ENCODE data around the gene RFNG.

The RFNG gene

DNA sequence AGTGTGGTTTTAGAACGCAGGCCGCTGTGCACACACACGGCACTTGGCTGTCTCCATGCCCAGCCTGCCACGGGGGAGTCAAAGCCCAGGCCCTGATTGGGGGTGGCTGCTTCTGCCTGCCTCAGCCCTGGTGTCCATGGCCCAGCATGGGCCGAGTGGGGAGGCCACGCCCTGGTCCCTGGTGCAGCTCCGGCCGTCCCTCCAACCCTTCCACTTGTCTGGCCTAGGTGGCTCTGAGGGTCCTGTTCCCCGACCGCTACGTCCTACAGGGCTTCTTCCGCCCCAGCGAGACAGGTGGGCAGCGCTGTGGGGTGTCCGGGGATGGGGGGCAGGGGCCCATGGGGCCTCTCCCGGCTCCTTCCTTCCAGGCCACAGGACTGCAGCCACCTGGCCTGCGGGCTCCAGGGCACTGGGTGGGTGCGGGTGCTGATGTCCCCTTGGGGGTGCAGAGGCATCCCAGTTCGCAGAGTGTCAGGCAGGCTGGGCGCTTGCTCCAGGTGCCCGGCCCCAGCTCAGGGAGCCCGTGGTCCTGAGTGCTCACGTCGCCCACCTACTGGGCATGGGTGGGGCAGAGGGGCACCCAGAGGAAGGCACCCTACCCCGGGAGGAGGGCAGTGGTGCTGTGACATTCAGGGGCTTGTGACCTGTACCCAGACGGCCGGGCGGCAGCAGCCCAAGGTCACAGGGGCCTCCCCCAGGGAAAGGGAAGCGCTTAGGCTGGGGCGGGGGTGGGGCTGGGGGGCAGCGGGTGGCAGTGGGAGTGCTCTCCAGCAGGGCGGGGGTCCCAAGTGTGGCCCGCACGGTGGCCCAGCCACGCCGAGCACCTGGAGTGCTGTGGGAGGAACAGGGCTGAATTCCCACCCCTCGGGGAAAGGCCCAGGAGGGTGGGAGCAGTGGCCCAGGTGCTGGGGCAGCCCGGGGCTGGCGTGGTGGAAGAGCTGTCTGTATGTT is 40.8 kb downstream of the RFNG start:
- no peak for TF ChIP-seq CTCF (conservative IDR thresholded peaks at IDR 0.05; ENCODE audit: low read depth, low read length)
- DNase-seq (ENCODE audit: low read depth), result no peak
- no peak overlapping the region for H3K4me3 ChIP-seq (ENCODE audit: low read depth, low read length)

DNA sequence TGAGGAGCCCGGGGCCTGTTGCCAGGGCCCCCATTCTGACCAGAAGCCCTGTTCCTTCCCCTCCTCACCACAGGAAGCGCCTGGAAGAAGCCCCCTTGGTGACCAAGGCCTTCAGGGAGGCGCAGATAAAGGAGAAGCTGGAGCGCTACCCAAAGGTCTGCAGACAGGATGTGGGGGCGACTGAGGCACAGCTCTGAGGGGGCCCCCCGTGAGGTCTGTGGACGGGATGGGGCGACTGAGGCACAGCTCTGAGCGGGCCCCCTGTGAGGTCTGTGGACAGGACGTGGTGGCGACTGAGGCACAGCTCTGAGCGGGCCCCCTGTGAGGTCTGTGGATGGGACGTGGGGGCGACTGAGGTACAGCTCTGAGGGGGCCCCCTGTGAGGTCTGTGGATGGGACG is 42.2 kb downstream of the RFNG start:
- TF ChIP-seq CTCF (conservative IDR thresholded peaks at IDR 0.05; ENCODE audit: low read depth, low read length), result no peak
- no peak overlapping the region for H3K4me3 ChIP-seq (ENCODE audit: low read depth, low read length)
- no peak for DNase-seq (ENCODE audit: low read depth)

DNA sequence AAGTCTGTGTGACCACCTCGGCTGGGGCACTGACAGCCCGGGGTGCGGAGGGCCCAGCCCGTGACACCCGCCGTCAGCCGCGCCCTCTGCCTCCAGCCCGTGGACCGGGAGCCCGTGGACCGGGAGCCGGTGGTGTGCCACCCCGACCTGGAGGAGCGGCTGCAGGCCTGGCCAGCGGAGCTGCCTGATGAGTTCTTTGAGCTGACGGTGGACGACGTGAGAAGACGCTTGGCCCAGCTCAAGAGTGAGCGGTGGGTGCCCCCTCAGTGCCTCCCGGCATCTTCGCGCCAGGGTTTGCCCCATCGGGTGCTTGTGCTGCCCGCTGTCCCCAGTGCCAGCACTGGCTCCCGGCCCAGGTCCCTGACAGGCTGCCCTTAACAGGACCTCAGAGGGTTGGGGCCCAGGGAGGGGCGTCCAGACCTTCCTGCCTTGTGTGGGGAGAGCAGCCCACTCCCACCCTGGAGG is 42.6 kb downstream of the RFNG start:
- no peak for TF ChIP-seq CTCF (conservative IDR thresholded peaks at IDR 0.05; ENCODE audit: low read depth, low read length)
- H3K4me3 ChIP-seq (ENCODE audit: low read depth, low read length), result no peak overlapping the region

DNA sequence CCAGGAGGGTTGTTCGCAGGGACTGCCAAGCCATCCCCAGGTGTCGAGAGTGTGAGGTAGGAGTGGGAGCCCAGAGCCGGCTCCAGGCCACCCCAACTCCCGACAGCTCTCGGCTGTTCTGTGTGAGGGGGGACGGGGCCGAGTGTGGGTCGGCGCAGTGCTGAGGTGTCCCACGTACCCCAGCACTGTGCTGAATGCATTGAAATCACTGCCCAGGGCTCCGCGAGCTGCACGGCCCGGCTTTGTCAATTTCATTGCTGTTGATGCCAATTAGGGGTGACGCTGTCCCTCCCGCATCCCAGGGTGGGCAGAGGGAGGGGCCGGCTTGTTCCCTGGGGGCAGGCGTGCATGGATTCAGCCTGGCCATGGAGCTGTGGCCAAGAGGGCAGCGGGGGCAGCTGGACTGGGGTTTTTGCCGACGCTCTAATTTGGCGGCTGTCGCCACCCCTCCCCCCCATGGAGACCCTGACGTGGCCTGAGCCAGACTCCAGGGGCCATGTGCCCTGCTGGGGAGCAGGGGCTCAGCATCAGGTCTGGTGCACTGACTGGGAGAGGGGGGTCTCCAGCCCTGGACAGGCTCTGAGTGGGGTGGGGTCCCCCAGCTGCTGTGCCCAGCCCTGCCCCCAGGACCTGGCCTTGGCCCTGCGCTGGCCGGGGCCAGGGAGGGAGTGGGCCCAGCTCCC is 43.2 kb downstream of the RFNG start:
- H3K4me3 ChIP-seq (ENCODE audit: low read depth, low read length), result no peak overlapping the region
- TF ChIP-seq CTCF (conservative IDR thresholded peaks at IDR 0.05; ENCODE audit: low read depth, low read length), result no peak
- DNase-seq (ENCODE audit: low read depth), result no peak

More for the DNA sequence above, 42.6 kb downstream of the RFNG start:
- no peak for DNase-seq (ENCODE audit: low read depth)

GRCh38 chr17:82007495-82008257 is 43.9 kb downstream of the RFNG start:
- no peak overlapping the region for H3K4me3 ChIP-seq (ENCODE audit: low read depth, low read length)
- TF ChIP-seq CTCF (conservative IDR thresholded peaks at IDR 0.05; ENCODE audit: low read depth, low read length), result no peak

GRCh38 chr17:82007228-82007494 is 44.5 kb downstream of the RFNG start:
- TF ChIP-seq CTCF (conservative IDR thresholded peaks at IDR 0.05; ENCODE audit: low read depth, low read length), result no peak
- H3K4me3 ChIP-seq (ENCODE audit: low read depth, low read length), result no peak overlapping the region
- DNase-seq (ENCODE audit: low read depth), result no peak

More at GRCh38 chr17:82007495-82008257, 43.9 kb downstream of the RFNG start:
- no peak for DNase-seq (ENCODE audit: low read depth)
